Activated CD8-positive, alpha-beta memory T cell treated with anti-CD3 and anti-CD28 coated beads, Interleukin-2, amount 50 U/mL, for 24 hours (primary cell): ENCODE measurements around the gene SLC37A1.

Experiments
- DNase-seq: peaks from one replicate; pipeline ENCODE4 v3.0.0-alpha.2; 2020; ENCODE audit errors: extremely low read depth

Gene SLC37A1

GRCh38 chr21:42507418-42507817 lies 6.2 kb upstream of the SLC37A1 start:
- DNase-seq = no peak

- DNase-seq = no peak
Measured at GRCh38 chr21:42508371-42508770, 5.3 kb upstream of the SLC37A1 start.

GRCh38 chr21:42509244-42509643 lies 4.4 kb upstream of the SLC37A1 start:
- no peak for DNase-seq

GRCh38 chr21:42512346-42513034 lies 1.2 kb upstream of the SLC37A1 start:
- DNase-seq = no peak

- DNase-seq = no peak
Measured at GRCh38 chr21:42513985-42514882, 582 bp downstream of the SLC37A1 start.

GRCh38 chr21:42514883-42515228 lies 1.2 kb downstream of the SLC37A1 start:
- no peak for DNase-seq

GRCh38 chr21:42515708-42516502 lies 2.3 kb downstream of the SLC37A1 start:
- no peak for DNase-seq

GRCh38 chr21:42518215-42518614 lies 4.6 kb downstream of the SLC37A1 start:
- no peak for DNase-seq

- DNase-seq = no peak
Measured at GRCh38 chr21:42518626-42519025, 5.0 kb downstream of the SLC37A1 start.

- no peak for DNase-seq
Measured at GRCh38 chr21:42520628-42521253, 7.1 kb downstream of the SLC37A1 start.

GRCh38 chr21:42521384-42521783 lies 7.7 kb downstream of the SLC37A1 start:
- no peak for DNase-seq

GRCh38 chr21:42521805-42522204 lies 8.2 kb downstream of the SLC37A1 start:
- DNase-seq = no peak

- DNase-seq = no peak
Measured at GRCh38 chr21:42522271-42522670, 8.6 kb downstream of the SLC37A1 start.

- DNase-seq = no peak
Measured at GRCh38 chr21:42522771-42523170, 9.1 kb downstream of the SLC37A1 start.

GRCh38 chr21:42523211-42523610 lies 9.6 kb downstream of the SLC37A1 start:
- no peak for DNase-seq

- DNase-seq = no peak
Measured at GRCh38 chr21:42523941-42524340, 10.3 kb downstream of the SLC37A1 start.

- DNase-seq = no peak
Measured at GRCh38 chr21:42524341-42525028, 10.8 kb downstream of the SLC37A1 start.

GRCh38 chr21:42525029-42525581 lies 11.5 kb downstream of the SLC37A1 start:
- no peak for DNase-seq

GRCh38 chr21:42525676-42526378 lies 12.2 kb downstream of the SLC37A1 start:
- no peak for DNase-seq

- no peak for DNase-seq
Measured at GRCh38 chr21:42526379-42526727, 12.7 kb downstream of the SLC37A1 start.

- no peak for DNase-seq
Measured at GRCh38 chr21:42527127-42527488, 13.5 kb downstream of the SLC37A1 start.
